Ishikawa (cell line): ENCODE measurements around the gene CDHR3.

ENCODE experiments used
- CEBPB ChIP-seq: IDR thresholded peaks from 2 replicates; pipeline ENCODE4 v1.6.1; 2012
- CREB1 ChIP-seq: IDR thresholded peaks from 2 replicates; pipeline ENCODE4 v1.6.1; 2012; ENCODE audit warnings: low read depth
- EGR1 ChIP-seq: IDR thresholded peaks from 2 replicates; pipeline ENCODE4 v1.6.1; 2012
- EP300 ChIP-seq: IDR thresholded peaks from 2 replicates; pipeline ENCODE4 v1.6.1; 2012; ENCODE audit warnings: borderline replicate concordance
- FOXM1 ChIP-seq: IDR thresholded peaks from 2 replicates; pipeline ENCODE4 v1.6.1; 2012; ENCODE audit warnings: low read depth, borderline replicate concordance
- MAX ChIP-seq: IDR thresholded peaks from 2 replicates; pipeline ENCODE4 v1.6.1; 2012
- NFIC ChIP-seq: IDR thresholded peaks from 2 replicates; pipeline ENCODE4 v1.6.1; 2012
- RAD21 ChIP-seq: IDR thresholded peaks from 2 replicates; pipeline ENCODE4 v1.6.1; 2012; ENCODE audit warnings: low read depth
- REST ChIP-seq: IDR thresholded peaks from 2 replicates; pipeline ENCODE4 v1.6.1; 2012; ENCODE audit warnings: low read depth, mild to moderate bottlenecking
- TAF1 ChIP-seq: IDR thresholded peaks from 2 replicates; pipeline ENCODE4 v1.6.1; 2012; ENCODE audit warnings: low read depth, mild to moderate bottlenecking
- TCF12 ChIP-seq: IDR thresholded peaks from 2 replicates; pipeline ENCODE4 v1.6.1; 2012; ENCODE audit warnings: low read depth
- TEAD4 ChIP-seq: IDR thresholded peaks from 2 replicates; pipeline ENCODE4 v1.6.1; 2012
- YY1 ChIP-seq: IDR thresholded peaks from 2 replicates; pipeline ENCODE4 v1.6.1; 2012; ENCODE audit warnings: low read depth
- ZBTB7A ChIP-seq: IDR thresholded peaks from 2 replicates; pipeline ENCODE4 v1.6.1; 2012; ENCODE audit warnings: low read depth
- TF ChIP-seq, protein P1 (sequence below): IDR thresholded peaks from 2 replicates; pipeline ENCODE4 v1.6.1; 2012

Gene CDHR3

DNA sequence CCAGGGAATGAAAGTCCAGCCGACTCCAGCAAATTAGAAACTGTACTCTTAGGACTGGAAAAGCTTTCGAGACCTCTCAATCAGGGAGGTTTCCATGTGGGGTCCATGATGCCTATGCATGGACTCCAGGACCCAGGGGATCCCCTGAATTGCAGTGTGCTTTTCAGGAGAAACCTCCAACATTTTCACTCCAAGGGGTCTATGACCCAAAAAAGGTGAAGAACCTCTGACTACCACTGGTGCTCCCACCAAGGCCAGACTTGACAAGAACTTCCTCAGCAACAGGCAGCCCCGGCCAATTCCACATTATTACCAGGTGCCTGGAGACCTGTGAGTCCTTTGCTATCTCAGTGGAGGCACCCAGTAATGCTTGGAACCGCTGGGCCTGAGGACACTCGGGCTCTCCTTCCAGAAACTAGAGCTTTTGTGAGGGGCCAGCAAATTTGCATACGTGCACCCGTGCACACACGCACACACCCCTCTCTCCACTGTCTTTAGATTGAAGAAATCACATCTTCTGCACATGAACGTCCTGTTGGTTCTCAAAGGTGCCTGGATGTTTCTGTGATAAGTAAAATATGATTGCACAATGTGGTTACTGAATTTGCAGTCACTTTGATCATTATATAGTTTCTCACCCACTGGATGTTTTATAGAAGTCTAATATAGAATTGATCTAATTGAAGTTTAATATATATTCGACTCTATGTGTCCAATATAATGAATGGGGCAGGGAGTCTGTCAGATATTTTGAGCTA, 94.3 kb downstream of the CDHR3 start:
- TF ChIP-seq MAX (no peak), TCF12 (no peak), NFIC (no peak), TAF1 (no peak), RAD21 (no peak), ZBTB7A (no peak), YY1 (no peak), CEBPB (no peak)

DNA sequence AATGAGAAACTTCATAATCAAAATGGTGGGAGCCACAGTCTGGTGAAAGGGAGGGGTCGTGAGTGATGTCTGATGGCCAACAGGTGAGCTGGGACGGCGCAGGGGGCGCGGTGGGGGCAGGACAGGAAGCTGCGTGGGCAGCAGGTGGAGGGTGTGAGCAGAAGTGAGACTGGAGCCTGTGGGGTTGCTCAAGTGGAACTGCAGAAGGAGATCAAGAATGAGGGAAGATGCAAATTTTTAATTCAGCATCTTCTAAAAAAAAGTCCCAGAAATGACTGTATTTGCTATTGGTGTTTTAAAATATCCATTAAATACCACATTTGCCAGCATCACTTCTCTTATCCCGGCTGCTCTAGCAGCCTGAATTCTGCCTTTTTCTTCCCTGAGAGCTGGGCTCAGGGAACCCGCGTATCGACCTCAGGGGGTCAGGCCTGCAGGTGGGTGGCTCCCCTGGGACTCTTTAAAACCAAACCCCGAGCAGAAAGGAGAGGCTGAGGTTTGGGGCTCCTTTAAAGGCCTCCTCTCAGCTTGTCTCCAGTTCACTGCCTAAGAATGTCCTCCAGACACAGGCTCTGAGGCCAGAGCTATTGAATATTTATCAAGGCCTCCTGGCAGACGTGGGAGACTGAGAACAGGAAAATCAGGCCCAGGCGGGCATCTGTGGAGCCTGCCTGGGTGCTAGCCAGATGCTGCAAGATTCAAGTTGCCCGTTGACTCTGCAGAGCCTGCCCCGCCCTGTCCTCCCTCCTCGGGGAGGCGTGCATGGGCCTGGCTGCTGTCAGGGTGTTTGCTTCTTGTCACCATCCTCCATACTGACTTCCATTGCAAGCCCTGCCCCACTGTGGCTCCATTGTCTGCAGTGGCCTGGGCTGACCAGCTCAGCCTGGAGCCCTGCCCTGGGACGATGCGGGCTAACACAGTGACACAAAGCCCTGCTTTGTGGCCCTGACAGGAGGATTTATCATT, 95.2 kb downstream of the CDHR3 start:
- TF ChIP-seq YY1 (0 out of 2 replicates have a peak, but pooled peaks have one; percentile 7), RAD21 (peak; percentile 16; the same call in 1 of the 2 replicates), CEBPB (0 out of 2 replicates have a peak, but pooled peaks have one; percentile 25), EGR1 (peak; percentile 32; the same call in 1 of the 2 replicates), TEAD4 (peak; percentile 17; the same call in 1 of the 2 replicates), TAF1 (no peak), FOXM1 (no peak), NFIC (peak; percentile 60)

DNA sequence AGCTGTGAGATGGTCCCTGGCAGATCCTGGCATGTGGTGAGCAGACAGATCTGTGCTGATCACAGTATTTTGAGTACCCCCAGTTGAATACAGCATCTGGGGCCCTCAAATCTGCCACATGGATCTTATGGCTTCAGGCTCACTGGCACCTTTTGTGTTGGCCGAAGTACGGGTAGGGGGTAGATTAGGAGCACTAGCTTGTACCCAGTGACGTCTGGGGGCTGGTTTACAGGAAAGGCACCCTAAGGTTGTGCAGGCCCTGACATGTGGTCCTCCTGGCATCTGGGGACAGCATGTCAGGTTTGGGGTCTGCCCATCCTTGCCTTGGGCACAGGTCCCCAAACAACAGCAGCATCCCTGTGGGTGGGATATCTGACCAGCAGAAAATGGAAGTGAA, 95.9 kb downstream of the CDHR3 start:
- TF ChIP-seq EGR1 (no peak), FOXM1 (no peak)
- TF ChIP-seq, protein P1, sequence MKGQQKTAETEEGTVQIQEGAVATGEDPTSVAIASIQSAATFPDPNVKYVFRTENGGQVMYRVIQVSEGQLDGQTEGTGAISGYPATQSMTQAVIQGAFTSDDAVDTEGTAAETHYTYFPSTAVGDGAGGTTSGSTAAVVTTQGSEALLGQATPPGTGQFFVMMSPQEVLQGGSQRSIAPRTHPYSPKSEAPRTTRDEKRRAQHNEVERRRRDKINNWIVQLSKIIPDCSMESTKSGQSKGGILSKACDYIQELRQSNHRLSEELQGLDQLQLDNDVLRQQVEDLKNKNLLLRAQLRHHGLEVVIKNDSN, result no peak

GRCh38 chr7:106059556-106059955, 96.5 kb downstream of the CDHR3 start:
- TF ChIP-seq ZBTB7A (no peak), FOXM1 (no peak), EP300 (no peak), CREB1 (no peak), YY1 (no peak), MAX (no peak), TEAD4 (no peak), REST (no peak), CEBPB (no peak), TCF12 (no peak), RAD21 (no peak), NFIC (no peak), TAF1 (no peak), EGR1 (no peak)
- TF ChIP-seq, protein P1, result no peak

DNA sequence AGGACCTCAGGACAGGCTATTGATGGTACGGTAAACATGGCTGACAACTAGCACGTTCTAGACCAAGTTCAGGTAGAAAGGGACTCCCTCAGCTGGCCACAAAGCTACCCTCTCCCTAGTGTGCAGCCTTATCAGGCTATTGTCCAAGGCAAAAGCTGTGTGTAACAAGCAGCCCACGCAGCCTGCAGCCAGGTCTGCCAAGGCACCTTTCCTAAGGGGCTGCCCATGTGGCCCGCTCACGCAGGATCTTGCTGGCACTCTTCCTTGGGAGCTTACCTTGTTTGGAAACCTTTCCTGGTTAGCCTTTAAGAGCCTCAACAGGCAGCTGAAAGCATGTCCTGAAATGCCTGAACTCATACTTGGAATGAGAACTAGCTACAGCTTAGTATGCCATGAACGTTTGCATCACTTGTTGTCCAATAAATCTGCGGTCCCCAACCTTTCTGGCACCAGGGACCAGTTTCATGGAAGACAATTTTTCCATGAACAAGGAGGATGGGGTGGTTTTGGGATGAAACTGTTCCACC, 97.4 kb downstream of the CDHR3 start:
- TF ChIP-seq REST, result no peak
